HCT116 (cell line): ENCODE data around the gene SCGB1D2. TPM values are rescaled to one million over a fixed set of nuclear protein-coding genes. Genes with fewer than 3 reads are reported as not detected.

Experiments
- ATAC-seq: fragments of 200-7000 bp; cut with Tn5 transposase; 2 replicates; pipeline ENCODE4 v1.9.1; 2020; ENCODE audit warnings: mild to moderate bottlenecking, moderate library complexity
- BruUV-seq: library from RNA; stranded (reverse); fragments of 400-500 nt; replicated peaks from 2 replicates; lab custom pipeline; 2021; lab: Mats Ljungman, UMichigan
- CTCF ChIA-PET: fragments of 300-600 bp; sonication (Branson Sonifier 250); formaldehyde crosslinking; loops from one replicate; lab custom pipeline; 2021; ENCODE audit warnings: antibody characterized with exemption; lab: Charles Lee
- POLR2A ChIA-PET: fragments of 300-600, 350-600 bp; sonication (Branson Sonifier 250); formaldehyde crosslinking; loops from one replicate; lab custom pipeline; 2021; ENCODE audit warnings: antibody characterized with exemption; lab: Charles Lee
- RAD21 ChIA-PET, 2 experiments: fragments of 300-600 bp; sonication (Branson Sonifier 250); formaldehyde crosslinking; loops; one replicate each; lab custom pipeline; 2023; ENCODE audit warnings: low total read pairs in 2 of 2; ENCODE audit not compliant: uncharacterized antibody in 2 of 2, unreplicated experiment in 2 of 2, low non-redundant PET in 1 of 2; lab: Charles Lee
- DNase-seq: peaks from one replicate; pipeline ENCODE4 v3.0.0-alpha.2; 2010; ENCODE audit warnings: low read depth, low spot score
- H2AFZ ChIP-seq: fragments of 200-600 bp; shearing (Covaris generic), sonication (generic); 2 replicates; pipeline ENCODE4 v1.6.1; 2017; ENCODE audit warnings: low read depth, mixed run types, mixed read lengths, antibody characterized with exemption, low read length; ENCODE audit not compliant: poor library complexity, severe bottlenecking
- H3K27ac ChIP-seq: 2 replicates; pipeline ENCODE4 v1.5.1; 2012; ENCODE audit warnings: low read depth, low read length
- H3K27me3 ChIP-seq: fragments of 200-600 bp; sonication (generic); 2 replicates; pipeline ENCODE4 v1.6.1; 2016; ENCODE audit warnings: mixed run types, low read length, mixed read lengths; ENCODE audit not compliant: insufficient read depth
- H3K36me3 ChIP-seq, 2 experiments: fragments of 200-500 bp in 1 of 2; fragments of 200-600 bp in 1 of 2; sonication (Bioruptor generic) in 1 of 2; sonication (generic) in 1 of 2; 2 replicates each; pipeline versions ENCODE4 v1.5.1 to v1.6.1; 2014 to 2016; ENCODE audit warnings: low read length in 2 of 2, inconsistent platforms in 1 of 2, mixed read lengths in 1 of 2, mixed run types in 1 of 2; ENCODE audit not compliant: insufficient read depth in 2 of 2, control insufficient read depth in 1 of 2
- H3K4me1 ChIP-seq, 2 experiments: fragments of 200-600 bp in 1 of 2; sonication (generic) in 1 of 2; 2 replicates each; pipeline versions ENCODE4 v1.5.1 to v1.6.1; 2012 to 2017; ENCODE audit warnings: low read length in 2 of 2, inconsistent platforms in 1 of 2, mild to moderate bottlenecking in 1 of 2, mixed read lengths in 1 of 2, mixed run types in 1 of 2, moderate library complexity in 1 of 2; ENCODE audit not compliant: insufficient read depth in 2 of 2, control insufficient read depth in 1 of 2
- H3K4me2 ChIP-seq: fragments of 200-600 bp; sonication (generic); 2 replicates; pipeline ENCODE4 v1.6.1; 2017; ENCODE audit warnings: mixed run types, low read length, mixed read lengths
- H3K4me3 ChIP-seq, 2 experiments: fragments of 200-600 bp in 1 of 2; sonication (generic) in 1 of 2; replicated peaks in 1 of 2; 2 replicates each; pipeline ENCODE4 v1.5.1; 2011 to 2016; ENCODE audit warnings: low read length in 2 of 2, control low read depth in 1 of 2, low read depth in 1 of 2, mild to moderate bottlenecking in 1 of 2, mixed read lengths in 1 of 2, mixed run types in 1 of 2
- H3K79me2 ChIP-seq: fragments of 200-600 bp; sonication (generic); 2 replicates; pipeline ENCODE4 v1.6.1; 2017; ENCODE audit warnings: mild to moderate bottlenecking, mixed run types, low read length, moderate library complexity, mixed read lengths; ENCODE audit not compliant: insufficient read depth
- H3K9ac ChIP-seq: fragments of 200-600 bp; sonication (generic); 2 replicates; pipeline ENCODE4 v1.6.1; 2016; ENCODE audit warnings: low read length, mixed read lengths
- H3K9me2 ChIP-seq: fragments of 200-600 bp; sonication (generic), shearing (Covaris generic); 2 replicates; pipeline ENCODE4 v1.6.1; 2017; ENCODE audit warnings: mixed run types, mild to moderate bottlenecking, moderate library complexity; ENCODE audit not compliant: insufficient read depth
- H3K9me3 ChIP-seq, 2 experiments: fragments of 200-500 bp in 1 of 2; fragments of 200-600 bp in 1 of 2; sonication (Bioruptor generic) in 1 of 2; sonication (generic) in 1 of 2; 2 replicates each; pipeline ENCODE4 v1.6.1; 2014 to 2017; ENCODE audit warnings: low read length in 2 of 2, mixed read lengths in 2 of 2, inconsistent platforms in 1 of 2, low read depth in 1 of 2, mild to moderate bottlenecking in 1 of 2, mixed run types in 1 of 2, moderate library complexity in 1 of 2; ENCODE audit not compliant: control insufficient read depth in 1 of 2, insufficient read depth in 1 of 2
- H4K20me1 ChIP-seq: fragments of 200-600 bp; sonication (generic), shearing (Covaris generic); 2 replicates; pipeline ENCODE4 v1.6.1; 2017; ENCODE audit warnings: mixed run types, mild to moderate bottlenecking, moderate library complexity; ENCODE audit not compliant: insufficient read depth
- SIN3A ChIP-seq: IDR thresholded peaks from 2 replicates; pipeline ENCODE4 v1.6.1; 2012; ENCODE audit warnings: low read depth
- SRF ChIP-seq: IDR thresholded peaks from 2 replicates; pipeline ENCODE4 v1.6.1; 2012; ENCODE audit warnings: low read depth
- YY1 ChIP-seq: IDR thresholded peaks from 2 replicates; pipeline ENCODE4 v1.6.1; 2011; ENCODE audit warnings: low read length, low read depth, moderate library complexity, mild to moderate bottlenecking; ENCODE audit not compliant: insufficient replicate concordance; ENCODE audit errors: extremely low read depth
- ZNF274 ChIP-seq: fragments of 200-500 bp; sonication (Bioruptor generic); IDR thresholded peaks from 2 replicates; pipeline ENCODE4 v1.6.1; 2014; ENCODE audit warnings: mild to moderate bottlenecking, low read depth, low read length, inconsistent platforms
- intact Hi-C: fragments of 100-400 bp; cut with micrococcal nuclease; formaldehyde crosslinking; loops from 2 replicates; pipeline ENCODE4 v1.10.0; 2022
- total RNA-seq: library from RNA; stranded (reverse); gene quantifications from one replicate; pipeline ENCODE4 v1.2.1, GENCODE V29; 2021; ENCODE audit not compliant: unreplicated experiment
- TF ChIP-seq, protein P1 (sequence below), 3 experiments: fragments of 200-600 bp in 1 of 3; sonication (generic) in 1 of 3; IDR thresholded peaks in 2 of 3; conservative IDR thresholded peaks in 1 of 3; 2 replicates each; pipeline ENCODE4 v1.5.1; 2012 to 2017; ENCODE audit warnings: low read depth in 2 of 3, low read length in 2 of 3, antibody characterized with exemption in 1 of 3, borderline replicate concordance in 1 of 3, control low read depth in 1 of 3, mild to moderate bottlenecking in 1 of 3, mixed read lengths in 1 of 3, mixed run types in 1 of 3, moderate library complexity in 1 of 3; ENCODE audit not compliant: insufficient read depth in 1 of 3
- TF ChIP-seq, protein P2 (sequence below): IDR thresholded peaks from 2 replicates; pipeline ENCODE4 v1.6.1; 2012; ENCODE audit warnings: low read depth
- TF ChIP-seq, protein P3 (sequence below): IDR thresholded peaks from 2 replicates; pipeline ENCODE4 v1.6.1; 2012

Gene SCGB1D2
- total RNA-seq, 1 experiment from 2014 or later: not detected

DNA sequence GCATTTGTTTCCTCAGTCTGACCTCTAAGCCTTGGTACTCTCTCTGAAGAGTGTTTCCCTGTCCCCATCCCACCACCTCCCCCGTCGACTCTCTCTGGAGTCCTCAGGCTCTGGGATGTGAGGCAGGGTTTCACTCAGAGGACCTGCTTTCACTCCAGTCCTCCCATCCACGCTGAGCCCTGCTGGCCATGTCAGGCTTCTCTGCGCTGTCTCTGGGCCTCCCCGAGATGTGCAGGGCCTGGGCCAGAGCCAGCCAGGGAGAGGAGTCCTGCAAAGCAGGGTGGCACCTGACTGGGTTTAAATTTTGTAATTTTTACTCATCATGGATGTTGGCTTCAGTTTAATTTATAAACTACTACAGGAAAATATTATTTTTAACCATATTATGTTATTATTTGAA, 31.2 kb downstream of the SCGB1D2 start:
- Histone ChIP-seq H4K20me1 (no peaks in the 10 kb centered on the region), H2AFZ (no peak overlapping the region)

More for the DNA sequence above, 31.2 kb downstream of the SCGB1D2 start:
- Histone ChIP-seq H3K9ac (no peak overlapping the region), H3K4me3 (no peak overlapping the region), H3K27ac (no peak overlapping the region), H3K4me1 (no peaks in the 10 kb centered on the region), H3K9me3 (no peaks in the 10 kb centered on the region), H3K36me3 (no peaks in the 10 kb centered on the region), H3K9me2 (no peaks in the 10 kb centered on the region), H3K4me2 (no peak overlapping the region), H3K79me2 (no peaks in the 10 kb centered on the region), H3K27me3 (0 out of 2 replicates have a peak, but pooled peaks cover 6% of the 10 kb centered on the region)
- intact Hi-C loops: no loop called here
- ChIA-PET CTCF (no interaction called here), RAD21 (no interaction called here), POLR2A (no interaction called here)
- TF ChIP-seq SIN3A: no peak
- TF ChIP-seq, protein P1, sequence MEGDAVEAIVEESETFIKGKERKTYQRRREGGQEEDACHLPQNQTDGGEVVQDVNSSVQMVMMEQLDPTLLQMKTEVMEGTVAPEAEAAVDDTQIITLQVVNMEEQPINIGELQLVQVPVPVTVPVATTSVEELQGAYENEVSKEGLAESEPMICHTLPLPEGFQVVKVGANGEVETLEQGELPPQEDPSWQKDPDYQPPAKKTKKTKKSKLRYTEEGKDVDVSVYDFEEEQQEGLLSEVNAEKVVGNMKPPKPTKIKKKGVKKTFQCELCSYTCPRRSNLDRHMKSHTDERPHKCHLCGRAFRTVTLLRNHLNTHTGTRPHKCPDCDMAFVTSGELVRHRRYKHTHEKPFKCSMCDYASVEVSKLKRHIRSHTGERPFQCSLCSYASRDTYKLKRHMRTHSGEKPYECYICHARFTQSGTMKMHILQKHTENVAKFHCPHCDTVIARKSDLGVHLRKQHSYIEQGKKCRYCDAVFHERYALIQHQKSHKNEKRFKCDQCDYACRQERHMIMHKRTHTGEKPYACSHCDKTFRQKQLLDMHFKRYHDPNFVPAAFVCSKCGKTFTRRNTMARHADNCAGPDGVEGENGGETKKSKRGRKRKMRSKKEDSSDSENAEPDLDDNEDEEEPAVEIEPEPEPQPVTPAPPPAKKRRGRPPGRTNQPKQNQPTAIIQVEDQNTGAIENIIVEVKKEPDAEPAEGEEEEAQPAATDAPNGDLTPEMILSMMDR (IDR thresholded peaks at IDR 0.05 in 2 of 3, conservative IDR thresholded peaks at IDR 0.05 in 1 of 3; ENCODE audit: borderline replicate concordance in 1 of 3, insufficient read depth in 1 of 3, low read depth in 2 of 3, low read length in 2 of 3): no peak
- TF ChIP-seq, protein P2, sequence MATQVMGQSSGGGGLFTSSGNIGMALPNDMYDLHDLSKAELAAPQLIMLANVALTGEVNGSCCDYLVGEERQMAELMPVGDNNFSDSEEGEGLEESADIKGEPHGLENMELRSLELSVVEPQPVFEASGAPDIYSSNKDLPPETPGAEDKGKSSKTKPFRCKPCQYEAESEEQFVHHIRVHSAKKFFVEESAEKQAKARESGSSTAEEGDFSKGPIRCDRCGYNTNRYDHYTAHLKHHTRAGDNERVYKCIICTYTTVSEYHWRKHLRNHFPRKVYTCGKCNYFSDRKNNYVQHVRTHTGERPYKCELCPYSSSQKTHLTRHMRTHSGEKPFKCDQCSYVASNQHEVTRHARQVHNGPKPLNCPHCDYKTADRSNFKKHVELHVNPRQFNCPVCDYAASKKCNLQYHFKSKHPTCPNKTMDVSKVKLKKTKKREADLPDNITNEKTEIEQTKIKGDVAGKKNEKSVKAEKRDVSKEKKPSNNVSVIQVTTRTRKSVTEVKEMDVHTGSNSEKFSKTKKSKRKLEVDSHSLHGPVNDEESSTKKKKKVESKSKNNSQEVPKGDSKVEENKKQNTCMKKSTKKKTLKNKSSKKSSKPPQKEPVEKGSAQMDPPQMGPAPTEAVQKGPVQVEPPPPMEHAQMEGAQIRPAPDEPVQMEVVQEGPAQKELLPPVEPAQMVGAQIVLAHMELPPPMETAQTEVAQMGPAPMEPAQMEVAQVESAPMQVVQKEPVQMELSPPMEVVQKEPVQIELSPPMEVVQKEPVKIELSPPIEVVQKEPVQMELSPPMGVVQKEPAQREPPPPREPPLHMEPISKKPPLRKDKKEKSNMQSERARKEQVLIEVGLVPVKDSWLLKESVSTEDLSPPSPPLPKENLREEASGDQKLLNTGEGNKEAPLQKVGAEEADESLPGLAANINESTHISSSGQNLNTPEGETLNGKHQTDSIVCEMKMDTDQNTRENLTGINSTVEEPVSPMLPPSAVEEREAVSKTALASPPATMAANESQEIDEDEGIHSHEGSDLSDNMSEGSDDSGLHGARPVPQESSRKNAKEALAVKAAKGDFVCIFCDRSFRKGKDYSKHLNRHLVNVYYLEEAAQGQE: no peak
- TF ChIP-seq ZNF274: no peak
- TF ChIP-seq, protein P3, sequence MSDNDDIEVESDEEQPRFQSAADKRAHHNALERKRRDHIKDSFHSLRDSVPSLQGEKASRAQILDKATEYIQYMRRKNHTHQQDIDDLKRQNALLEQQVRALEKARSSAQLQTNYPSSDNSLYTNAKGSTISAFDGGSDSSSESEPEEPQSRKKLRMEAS: no peak
- TF ChIP-seq YY1: no peak
- no peak for TF ChIP-seq SRF
- ATAC-seq: no peak
- no peak for DNase-seq
- no TSS peak for BruUV-seq
